ENCODE measurements around the gene FGFR2. TPM values are rescaled to one million over a fixed set of nuclear protein-coding genes. Genes with fewer than 3 reads are reported as not detected.

Gene FGFR2
- total and polyA plus RNA-seq, 2 of the 4 experiments (the other 2 are of a cell fraction): not detected

- H3K9ac ChIP-seq (ENCODE audit: low read depth, low read length): no peak overlapping the region
- H3K14ac ChIP-seq (replicated peaks; ENCODE audit: low read depth, low read length): no peak overlapping the region
- no peak overlapping the region for H2BK20ac ChIP-seq (ENCODE audit: low read depth, low read length)
- H3K4me1 ChIP-seq (ENCODE audit: control insufficient read depth, insufficient read depth, low read length): no peaks in the 10 kb centered on the region
- intact Hi-C loops (cut with micrococcal nuclease): no loop called here
- no peak overlapping the region for H4K8ac ChIP-seq (ENCODE audit: low read depth in 2 of 2, low read length in 2 of 2)
- H4K91ac ChIP-seq (ENCODE audit: insufficient read depth, low read depth, low read length): no peak overlapping the region
- POLR2A ChIA-PET (ENCODE audit: unreplicated experiment): no interaction called here
- no peak overlapping the region for H3K18ac ChIP-seq (ENCODE audit: low read depth, low read length)
- dilution Hi-C loops (cut with HindIII; ENCODE audit: low sequenced_read_pairs, unreplicated experiment): no loop called here
- H2AK5ac ChIP-seq (ENCODE audit: low read depth, low read length): no peak overlapping the region
- no peak overlapping the region for H3K23ac ChIP-seq (ENCODE audit: low read depth, low read length)
- H3K79me1 ChIP-seq (ENCODE audit: low read depth in 1 of 2, low read length in 2 of 2): no peaks in the 10 kb centered on the region
- BruUV-seq (replicated peaks): no TSS peak
- H3K4me3 ChIP-seq (ENCODE audit: insufficient read depth, low read depth, low read length): no peak overlapping the region
- DNase-seq (no peak), ATAC-seq (ENCODE audit: low read depth) (no peak)
- H2BK120ac ChIP-seq (ENCODE audit: low read depth, low read length): no peak overlapping the region
- H3K4ac ChIP-seq (ENCODE audit: low read depth, low read length): no peak overlapping the region
- CTCF ChIA-PET: no interaction called here
- H2AK9ac ChIP-seq (replicated peaks; ENCODE audit: low read depth, low read length, poor library complexity): no peak overlapping the region
- H3K9me3 ChIP-seq (ENCODE audit: control insufficient read depth, insufficient read depth, low read length): no peaks in the 10 kb centered on the region
- no peaks in the 10 kb centered on the region for H3K36me3 ChIP-seq (ENCODE audit: control insufficient read depth, insufficient read depth, low read length)
- H4K5ac ChIP-seq (ENCODE audit: low read depth, low read length): no peak overlapping the region
- no peak overlapping the region for H2BK15ac ChIP-seq (ENCODE audit: low read depth, low read length)
- H3K9me1 ChIP-seq (ENCODE audit: insufficient read depth, low read length): no peaks in the 10 kb centered on the region
- no peak overlapping the region for H2AFZ ChIP-seq (replicated peaks; ENCODE audit: low read length, poor library complexity)
- 100% methylated on average over 2 of the region's 9 CpGs; no CpG with 5 or more reads in 1 of the 2 experiments for WGBS, 2 experiments (ENCODE audit: extremely low coverage in 2 of 2, insufficient read length in 1 of 2)
- no peak overlapping the region for H3K27ac ChIP-seq (ENCODE audit: insufficient read depth, low read length)
- H2BK5ac ChIP-seq (ENCODE audit: low read depth, low read length, poor library complexity, severe bottlenecking): no peak overlapping the region
- no peaks in the 10 kb centered on the region; the same call in 1 of the 2 replicates for H3K27me3 ChIP-seq (ENCODE audit: control insufficient read depth, insufficient read depth, low read length)
- in situ Hi-C loops (cut with MboI; ENCODE audit: low sequenced_read_pairs): no loop called here
- H3K56ac ChIP-seq (ENCODE audit: extremely low read depth, insufficient read depth, low read length): no peak overlapping the region; the same call in 1 of the 2 replicates
- TF ChIP-seq, protein P1, sequence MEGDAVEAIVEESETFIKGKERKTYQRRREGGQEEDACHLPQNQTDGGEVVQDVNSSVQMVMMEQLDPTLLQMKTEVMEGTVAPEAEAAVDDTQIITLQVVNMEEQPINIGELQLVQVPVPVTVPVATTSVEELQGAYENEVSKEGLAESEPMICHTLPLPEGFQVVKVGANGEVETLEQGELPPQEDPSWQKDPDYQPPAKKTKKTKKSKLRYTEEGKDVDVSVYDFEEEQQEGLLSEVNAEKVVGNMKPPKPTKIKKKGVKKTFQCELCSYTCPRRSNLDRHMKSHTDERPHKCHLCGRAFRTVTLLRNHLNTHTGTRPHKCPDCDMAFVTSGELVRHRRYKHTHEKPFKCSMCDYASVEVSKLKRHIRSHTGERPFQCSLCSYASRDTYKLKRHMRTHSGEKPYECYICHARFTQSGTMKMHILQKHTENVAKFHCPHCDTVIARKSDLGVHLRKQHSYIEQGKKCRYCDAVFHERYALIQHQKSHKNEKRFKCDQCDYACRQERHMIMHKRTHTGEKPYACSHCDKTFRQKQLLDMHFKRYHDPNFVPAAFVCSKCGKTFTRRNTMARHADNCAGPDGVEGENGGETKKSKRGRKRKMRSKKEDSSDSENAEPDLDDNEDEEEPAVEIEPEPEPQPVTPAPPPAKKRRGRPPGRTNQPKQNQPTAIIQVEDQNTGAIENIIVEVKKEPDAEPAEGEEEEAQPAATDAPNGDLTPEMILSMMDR (conservative IDR thresholded peaks at IDR 0.05; ENCODE audit: low read depth, low read length): no peak
- TF ChIP-seq MAZ (IDR thresholded peaks at IDR 0.05; ENCODE audit: borderline replicate concordance, low read depth, low read length) (no peak), SMC3 (IDR thresholded peaks at IDR 0.05; ENCODE audit: low read depth, low read length) (no peak), MXI1 (IDR thresholded peaks at IDR 0.05; ENCODE audit: borderline replicate concordance, low read depth, low read length) (no peak), MAFK (IDR thresholded peaks at IDR 0.05; ENCODE audit: low read depth, low read length) (no peak), RAD21 (IDR thresholded peaks at IDR 0.05; ENCODE audit: low read length) (no peak), CHD1 (IDR thresholded peaks at IDR 0.05; ENCODE audit: low read depth, low read length) (no peak), CEBPB (IDR thresholded peaks at IDR 0.05; ENCODE audit: low read depth, low read length) (no peak), BHLHE40 (IDR thresholded peaks at IDR 0.05; ENCODE audit: low read depth, low read length) (no peak), USF2 (IDR thresholded peaks at IDR 0.05; ENCODE audit: low read depth, low read length) (no peak), NFE2L2 (IDR thresholded peaks at IDR 0.05; ENCODE audit: low read depth, low read length) (no peak), POLR2A (IDR thresholded peaks at IDR 0.05; ENCODE audit: low read depth, low read length) (no peak), RFX5 (IDR thresholded peaks at IDR 0.05; ENCODE audit: low read depth, low read length) (no peak), RCOR1 (IDR thresholded peaks at IDR 0.05; ENCODE audit: insufficient replicate concordance, low read length) (no peak), FOS (IDR thresholded peaks at IDR 0.05; ENCODE audit: low read depth, low read length) (no peak)
- TF ChIP-seq, protein P2, sequence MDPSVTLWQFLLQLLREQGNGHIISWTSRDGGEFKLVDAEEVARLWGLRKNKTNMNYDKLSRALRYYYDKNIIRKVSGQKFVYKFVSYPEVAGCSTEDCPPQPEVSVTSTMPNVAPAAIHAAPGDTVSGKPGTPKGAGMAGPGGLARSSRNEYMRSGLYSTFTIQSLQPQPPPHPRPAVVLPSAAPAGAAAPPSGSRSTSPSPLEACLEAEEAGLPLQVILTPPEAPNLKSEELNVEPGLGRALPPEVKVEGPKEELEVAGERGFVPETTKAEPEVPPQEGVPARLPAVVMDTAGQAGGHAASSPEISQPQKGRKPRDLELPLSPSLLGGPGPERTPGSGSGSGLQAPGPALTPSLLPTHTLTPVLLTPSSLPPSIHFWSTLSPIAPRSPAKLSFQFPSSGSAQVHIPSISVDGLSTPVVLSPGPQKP (IDR thresholded peaks at IDR 0.05; ENCODE audit: borderline replicate concordance, low read depth, low read length): no peak
- H3K4me2 ChIP-seq (ENCODE audit: low read depth, low read length): no peak overlapping the region
- H4K20me1 ChIP-seq (ENCODE audit: insufficient read depth, low read length): no peaks in the 10 kb centered on the region
Measured at GRCh38 chr10:121590772-121591171, 7.5 kb downstream of the FGFR2 start.

Measured in IMR-90 (cell line).